Ascending aorta (tissue), 2 donors: ENCODE results near the gene PLCH1. TPM values are rescaled to one million over a fixed set of nuclear protein-coding genes. Genes with fewer than 3 reads are reported as not detected.

Experiments
- DNase-seq, 2 donors: peaks; one replicate each; pipeline ENCODE4 v3.0.0-alpha.2; 2019; ENCODE audit warnings: low spot score in 2 of 2
- H3K27ac ChIP-seq, 2 donors: fragments of 200-600 bp; sonication (generic); one replicate each; pipeline ENCODE4 v1.5.1; 2016 to 2017; ENCODE audit warnings: mild to moderate bottlenecking in 1 of 2
- H3K27me3 ChIP-seq: fragments of 200-600 bp; sonication (generic); one replicate; pipeline ENCODE4 v1.5.1; 2017
- H3K36me3 ChIP-seq, 2 donors: fragments of 200-600 bp; sonication (generic); one replicate each; pipeline ENCODE4 v1.5.1; 2016
- H3K4me1 ChIP-seq, 2 donors: fragments of 200-600 bp; sonication (generic); one replicate each; pipeline ENCODE4 v1.5.1; 2016 to 2017; ENCODE audit warnings: mild to moderate bottlenecking in 1 of 2
- H3K4me3 ChIP-seq, 2 donors: fragments of 200-600 bp; sonication (generic); one replicate each; pipeline ENCODE4 v1.5.1; 2016 to 2017; ENCODE audit warnings: mild to moderate bottlenecking in 1 of 2
- H3K9me3 ChIP-seq, 2 donors: fragments of 200-600 bp; sonication (generic); one replicate each; pipeline ENCODE4 v1.5.1; 2016
- CTCF ChIP-seq, 3 experiments: fragments of 200-600 bp in 2 of 3; fragments of 450-650 bp in 1 of 3; sonication (generic) in 2 of 3; IDR thresholded peaks; one replicate each; pipeline ENCODE4 v1.5.1; 2016 to 2019; ENCODE audit warnings: antibody characterized with exemption in 3 of 3, mild to moderate bottlenecking in 1 of 3, moderate library complexity in 1 of 3
- intact Hi-C: fragments of 100-400 bp; cut with DNase I; formaldehyde crosslinking; loops from one replicate; pipeline ENCODE4 v1.15.1; 2023
- total RNA-seq: library from RNA; depleted of rRNA; stranded (reverse); fragments of >200 nt; gene quantifications from one replicate; pipeline ENCODE4 v1.1.0, GENCODE V29; 2016

PLCH1 gene
- total RNA-seq, 1 donor from 2014 or later, result not detected

- intact Hi-C loops, result loop anchor here (2.0 to 10.0 kb wide), 3 partner anchors 350 to 1366 kb away; no protein-coding TSS in a partner anchor
- Histone ChIP-seq H3K4me3 (no peak overlapping the region), H3K27ac (no peak overlapping the region), H3K4me1 (no peaks in the 10 kb centered on the region), H3K9me3 (no peaks in the 10 kb centered on the region), H3K27me3 (no peaks in the 10 kb centered on the region), H3K36me3 (no peaks in the 10 kb centered on the region)
- TF ChIP-seq CTCF (IDR thresholded peaks at IDR 0.05), result no peak
- DNase-seq, result no peak
Measured at GRCh38 chr3:155702745-155703591, 41.9 kb downstream of the PLCH1 start.

GRCh38 chr3:155701882-155702465 lies 42.9 kb downstream of the PLCH1 start:
- no peaks in the 10 kb centered on the region for H3K4me1 ChIP-seq
- H3K36me3 ChIP-seq, result no peaks in the 10 kb centered on the region
- no peak overlapping the region for H3K27ac ChIP-seq
- peak; percentile 46 to 64 (median 53) for TF ChIP-seq CTCF (IDR thresholded peaks at IDR 0.05)
- no peaks in the 10 kb centered on the region for H3K9me3 ChIP-seq
- no peak for DNase-seq
- H3K4me3 ChIP-seq, result no peak overlapping the region
- intact Hi-C loops, result loop anchor here (2.0 to 10.0 kb wide), 3 partner anchors 349 to 1365 kb away; no protein-coding TSS in a partner anchor
- H3K27me3 ChIP-seq, result no peaks in the 10 kb centered on the region

- H3K4me1 ChIP-seq, result no peaks in the 10 kb centered on the region
- H3K9me3 ChIP-seq, result no peaks in the 10 kb centered on the region
- no peaks in the 10 kb centered on the region for H3K36me3 ChIP-seq
- intact Hi-C loops, result no loop called here
- H3K27me3 ChIP-seq, result no peaks in the 10 kb centered on the region
- H3K27ac ChIP-seq, result no peak overlapping the region
- TF ChIP-seq CTCF (IDR thresholded peaks at IDR 0.05), result no peak
- no peak overlapping the region for H3K4me3 ChIP-seq
- no peak for DNase-seq
Measured at GRCh38 chr3:155697542-155697941, 47.3 kb downstream of the PLCH1 start.

- H3K36me3 ChIP-seq, result no peaks in the 10 kb centered on the region
- H3K27ac ChIP-seq, result no peak overlapping the region
- TF ChIP-seq CTCF (IDR thresholded peaks at IDR 0.05), result no peak
- no peaks in the 10 kb centered on the region for H3K27me3 ChIP-seq
- no peaks in the 10 kb centered on the region for H3K9me3 ChIP-seq
- H3K4me3 ChIP-seq, result no peak overlapping the region
- H3K4me1 ChIP-seq, result no peaks in the 10 kb centered on the region
- DNase-seq, result no peak
- intact Hi-C loops, result no loop called here
Measured at GRCh38 chr3:155690921-155691320, 54.0 kb downstream of the PLCH1 start.

GRCh38 chr3:155688481-155688880 lies 56.4 kb downstream of the PLCH1 start:
- no peak for DNase-seq
- no peak overlapping the region for H3K27ac ChIP-seq
- no peaks in the 10 kb centered on the region for H3K4me1 ChIP-seq
- H3K36me3 ChIP-seq, result no peaks in the 10 kb centered on the region
- H3K4me3 ChIP-seq, result no peak overlapping the region
- H3K27me3 ChIP-seq, result no peaks in the 10 kb centered on the region
- no peak for TF ChIP-seq CTCF (IDR thresholded peaks at IDR 0.05)
- intact Hi-C loops, result no loop called here
- H3K9me3 ChIP-seq, result no peaks in the 10 kb centered on the region
